Endothelial cell (in vitro differentiated cells): Measurements from ENCODE around the gene PLA2G10. TPM values are rescaled to one million over a fixed set of nuclear protein-coding genes. Genes with fewer than 3 reads are reported as not detected.
A peak's percentile ranks its signal among the peaks of the same experiment; 100 is the strongest.

ENCODE experiments used
- DNase-seq: peaks from one replicate; pipeline ENCODE4 v3.0.0; 2021; ENCODE audit warnings: low spot score
- H3K27ac Mint-ChIP-seq: one replicate; pipeline ENCODE4 v1.8.0; 2021; ENCODE audit warnings: mixed read lengths, inconsistent platforms; ENCODE audit not compliant: unreplicated experiment
- H3K27me3 Mint-ChIP-seq: one replicate; pipeline ENCODE4 v1.8.0; 2021; ENCODE audit warnings: mild to moderate bottlenecking, moderate library complexity, mixed read lengths, inconsistent platforms; ENCODE audit not compliant: unreplicated experiment
- H3K36me3 Mint-ChIP-seq: one replicate; pipeline ENCODE4 v1.8.0; 2021; ENCODE audit warnings: mild to moderate bottlenecking, low read depth, mixed read lengths, inconsistent platforms; ENCODE audit not compliant: unreplicated experiment
- H3K4me1 Mint-ChIP-seq: one replicate; pipeline ENCODE4 v1.8.0; 2021; ENCODE audit warnings: mild to moderate bottlenecking, mixed read lengths, inconsistent platforms; ENCODE audit not compliant: unreplicated experiment
- H3K4me3 Mint-ChIP-seq: one replicate; pipeline ENCODE4 v1.8.0; 2021; ENCODE audit warnings: mild to moderate bottlenecking, mixed read lengths, inconsistent platforms; ENCODE audit not compliant: unreplicated experiment
- H3K9me3 Mint-ChIP-seq: one replicate; pipeline ENCODE4 v1.8.0; 2021; ENCODE audit warnings: mixed read lengths, inconsistent platforms; ENCODE audit not compliant: unreplicated experiment
- CTCF ChIP-seq: fragments of 200-600 bp; sonication (generic); IDR thresholded peaks from one replicate; pipeline ENCODE4 v1.5.0; 2021; ENCODE audit warnings: antibody characterized with exemption; ENCODE audit not compliant: unreplicated experiment
- total RNA-seq: library from RNA; stranded (reverse); fragmentation: NEBNext Ultra II Directional; extraction: Animal tissue kit (Norgen Biotek cat#: 25700); gene quantifications from one replicate; pipeline ENCODE4 v1.2.1, GENCODE V29; 2021; ENCODE audit not compliant: unreplicated experiment

The PLA2G10 gene
- total RNA-seq, 1 donor from 2014 or later: 0.28 TPM

GRCh38 chr16:14667347-14668266 lies 26.5 kb downstream of the PLA2G10 start:
- TF ChIP-seq CTCF: no peak
- Mint-ChIP-seq H3K4me3 (peak overlapping the region; percentile 51), H3K4me1 (no peaks in the 10 kb centered on the region), H3K36me3 (peaks cover 34% of the 10 kb centered on the region), H3K27ac (no peak overlapping the region), H3K27me3 (no peaks in the 10 kb centered on the region), H3K9me3 (no peaks in the 10 kb centered on the region)
- DNase-seq: no peak

DNA sequence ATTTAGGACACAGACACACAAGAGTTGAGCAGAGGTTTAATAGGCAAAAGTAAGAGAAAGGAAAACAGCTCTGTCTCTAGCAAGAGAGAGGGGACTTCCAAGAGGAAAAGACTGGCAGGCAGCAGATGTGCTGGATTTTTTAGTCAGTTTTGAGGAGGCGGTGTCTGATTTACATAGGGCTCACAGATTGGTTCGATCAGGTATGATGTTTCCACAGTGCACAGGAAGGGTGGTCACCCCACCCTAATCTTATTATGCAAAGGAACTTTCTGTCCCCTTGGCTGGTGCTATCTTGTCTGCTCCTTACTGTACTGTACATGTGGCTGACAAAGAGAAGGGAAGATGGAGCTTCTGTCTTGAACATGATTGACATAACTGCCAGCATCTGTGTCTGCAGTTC lies 36.0 kb downstream of the PLA2G10 start:
- TF ChIP-seq CTCF: no peak
- H3K27ac Mint-ChIP-seq: peak overlapping the region; percentile 10
- H3K4me1 Mint-ChIP-seq: peaks cover 4% of the 10 kb centered on the region
- H3K36me3 Mint-ChIP-seq: peaks cover 19% of the 10 kb centered on the region
- H3K9me3 Mint-ChIP-seq: no peaks in the 10 kb centered on the region
- no peak overlapping the region for H3K4me3 Mint-ChIP-seq
- H3K27me3 Mint-ChIP-seq: no peaks in the 10 kb centered on the region
- no peak for DNase-seq

DNA sequence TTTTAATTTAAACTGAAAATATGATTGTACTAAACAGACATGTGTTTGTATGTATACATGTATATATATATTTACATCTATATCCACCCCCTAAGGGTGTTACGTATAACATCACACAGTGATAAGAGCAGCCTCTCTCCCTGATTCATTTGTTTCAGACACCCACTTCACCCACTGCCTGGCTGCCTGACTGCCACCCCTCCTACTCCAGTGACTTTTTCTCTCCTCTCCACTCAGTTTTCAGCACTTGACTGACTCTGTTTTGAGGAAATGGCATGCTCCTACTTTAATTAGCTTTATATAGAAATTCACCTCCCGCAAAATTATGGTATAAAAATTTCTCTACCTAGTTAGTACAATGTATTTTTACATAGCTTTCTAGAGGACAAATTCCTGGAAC lies 41.4 kb downstream of the PLA2G10 start:
- peaks cover 13% of the 10 kb centered on the region for H3K36me3 Mint-ChIP-seq
- no peak for DNase-seq
- no peaks in the 10 kb centered on the region for H3K9me3 Mint-ChIP-seq
- H3K4me1 Mint-ChIP-seq: no peaks in the 10 kb centered on the region
- no peaks in the 10 kb centered on the region for H3K27me3 Mint-ChIP-seq
- no peak for TF ChIP-seq CTCF
- H3K4me3 Mint-ChIP-seq: peak overlapping the region; percentile 45
- no peak overlapping the region for H3K27ac Mint-ChIP-seq

DNA sequence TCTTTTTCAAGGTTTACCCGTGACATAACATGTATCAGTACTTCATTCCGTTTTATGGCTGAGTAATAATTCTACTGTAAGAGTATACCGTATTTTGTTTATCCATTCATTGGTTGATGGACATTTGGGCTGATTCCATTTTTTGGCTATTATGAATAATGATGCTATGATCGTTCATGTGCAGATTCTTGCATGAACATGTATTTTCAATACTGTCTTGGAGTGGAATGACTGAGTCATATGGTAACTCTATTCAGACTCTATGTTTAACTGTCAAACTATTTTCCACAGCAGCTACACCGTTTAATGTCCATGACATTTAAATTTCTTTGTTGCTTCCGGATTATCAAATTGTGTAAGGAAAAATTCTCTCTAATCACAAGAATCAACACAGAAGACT lies 43.5 kb downstream of the PLA2G10 start:
- Mint-ChIP-seq H3K4me3 (no peak overlapping the region), H3K36me3 (peaks cover 12% of the 10 kb centered on the region), H3K9me3 (no peaks in the 10 kb centered on the region), H3K27me3 (no peaks in the 10 kb centered on the region), H3K27ac (no peak overlapping the region), H3K4me1 (no peaks in the 10 kb centered on the region)
- TF ChIP-seq CTCF: no peak
- no peak for DNase-seq

GRCh38 chr16:14649816-14650215 lies 44.3 kb downstream of the PLA2G10 start:
- DNase-seq: no peak
- Mint-ChIP-seq H3K27ac (no peak overlapping the region), H3K27me3 (no peaks in the 10 kb centered on the region), H3K4me1 (no peaks in the 10 kb centered on the region), H3K9me3 (no peaks in the 10 kb centered on the region), H3K4me3 (peak overlapping the region; percentile 47), H3K36me3 (peaks cover 16% of the 10 kb centered on the region)
- no peak for TF ChIP-seq CTCF
